Ramos (cell line): ENCODE data around the gene TNFRSF13B.

Source experiments
- in situ Hi-C: fragments of 300-500 bp; cut with MboI; formaldehyde crosslinking; loops from one replicate; pipeline ENCODE4 v1.14.3; 2022; ENCODE audit warnings: low sequenced_read_pairs; ENCODE audit not compliant: unreplicated experiment

TNFRSF13B gene

DNA sequence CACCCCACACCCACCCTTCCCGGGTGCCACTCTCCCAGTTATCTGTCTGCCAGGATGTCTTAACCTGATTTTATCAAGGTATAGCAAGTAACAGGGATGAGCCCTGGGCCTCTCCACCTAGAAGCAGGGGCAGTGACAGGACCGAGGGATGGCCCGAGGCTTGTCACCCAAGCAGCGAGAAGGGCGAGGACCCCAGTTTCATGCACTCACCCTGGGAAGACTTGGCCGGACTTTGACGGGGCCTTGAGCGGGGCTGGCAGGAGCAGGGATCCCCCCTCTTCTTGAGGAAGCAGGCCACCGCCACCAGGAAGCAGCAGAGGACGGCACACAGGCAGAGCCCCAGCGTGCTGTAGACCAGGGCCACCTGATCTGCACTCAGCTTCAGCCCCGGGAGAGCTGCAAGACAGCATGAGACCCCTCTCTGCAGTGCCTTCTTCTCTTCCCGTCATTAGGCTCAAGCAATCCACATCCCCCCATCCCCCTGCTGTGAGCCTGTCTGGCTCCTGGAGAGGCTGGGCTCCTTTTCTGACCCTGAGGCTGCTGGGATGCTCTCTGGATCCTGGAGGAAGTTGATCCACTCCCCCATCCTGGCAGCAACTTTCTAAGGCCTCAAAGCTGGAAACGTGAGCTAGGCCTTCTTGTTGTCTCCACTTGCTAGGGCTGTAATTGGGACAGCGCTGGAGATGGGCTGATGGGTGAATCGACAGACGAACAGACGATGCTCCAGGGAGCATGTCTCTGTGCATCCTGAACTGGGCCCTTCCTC lies 31.6 kb downstream of the TNFRSF13B start:
- in situ Hi-C loops: no loop called here

GRCh38 chr17:16939606-16940115 lies 32.3 kb downstream of the TNFRSF13B start:
- in situ Hi-C loops: no loop called here

- in situ Hi-C loops: no loop called here
Observed at GRCh38 chr17:16939208-16939576, 32.7 kb downstream of the TNFRSF13B start.

DNA sequence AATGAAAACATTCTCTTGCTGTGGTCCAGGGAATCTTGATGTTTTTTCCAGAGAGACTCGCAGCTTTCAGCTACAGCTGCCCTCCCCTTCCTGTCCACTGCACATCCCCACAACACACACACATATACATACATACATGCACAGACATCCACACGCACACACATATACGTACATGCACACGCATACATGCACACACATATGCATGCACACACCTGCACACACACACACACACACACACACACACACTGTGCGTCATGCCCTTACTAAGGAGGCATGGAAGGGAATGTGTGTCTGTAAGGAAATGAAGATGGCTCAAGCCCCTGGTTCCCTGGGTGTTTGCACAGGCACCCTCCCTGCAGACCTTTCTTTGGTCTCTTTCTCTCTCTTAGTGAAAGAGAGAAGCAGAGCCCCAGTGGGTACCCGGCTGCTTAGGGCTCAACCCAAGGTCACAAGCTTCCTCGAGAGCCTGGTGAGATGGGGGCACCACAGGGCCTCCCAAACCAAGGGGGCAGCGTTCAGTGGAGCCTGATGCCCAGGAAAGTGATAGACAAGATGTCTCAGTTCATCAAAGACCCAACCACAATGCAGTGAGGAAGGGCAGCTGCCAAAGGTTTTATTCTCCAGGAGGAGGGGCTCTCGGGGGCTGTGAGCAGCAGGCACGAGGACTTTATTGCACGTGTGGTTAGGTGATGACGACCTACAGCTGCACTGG lies 33.3 kb downstream of the TNFRSF13B start:
- in situ Hi-C loops: no loop called here

DNA sequence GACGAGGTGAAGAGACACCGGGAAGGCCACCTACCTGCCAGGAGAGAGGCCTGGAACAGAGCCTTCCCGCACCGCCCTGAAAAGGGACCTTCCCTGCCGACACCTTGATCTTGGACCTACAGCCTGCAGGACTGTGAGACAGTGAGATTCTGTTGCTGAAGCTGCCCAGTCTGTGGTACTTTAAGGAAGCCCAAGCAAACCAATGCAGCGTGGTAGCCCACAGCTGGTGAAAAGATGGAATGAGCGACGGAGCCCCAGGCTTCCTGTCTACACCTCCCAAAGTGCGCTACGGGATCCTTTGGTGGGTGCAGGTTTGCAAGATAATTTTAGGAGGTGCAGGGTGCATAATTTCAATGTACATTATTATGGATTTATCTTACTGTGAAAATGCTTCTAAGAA lies 33.9 kb downstream of the TNFRSF13B start:
- in situ Hi-C loops: no loop called here

DNA sequence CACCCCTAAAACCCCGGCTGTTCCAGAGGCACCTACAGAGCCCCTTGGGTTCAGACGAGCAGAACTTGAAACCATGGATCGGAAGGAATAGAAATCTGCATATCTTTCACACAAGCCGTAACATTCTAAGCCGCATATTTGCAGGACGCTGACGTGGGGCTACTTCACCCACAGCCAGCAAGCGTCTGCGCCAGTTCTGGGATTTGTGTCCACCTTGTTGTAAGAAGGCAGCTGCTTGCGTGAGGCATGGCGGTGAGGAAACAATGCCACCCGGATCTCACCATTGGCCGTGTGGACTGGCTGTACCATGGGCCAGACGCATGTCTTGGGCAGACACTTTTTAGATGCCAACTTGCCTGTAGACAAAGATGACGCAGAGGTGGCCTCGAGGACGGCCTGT lies 34.5 kb downstream of the TNFRSF13B start:
- in situ Hi-C loops: no loop called here

- in situ Hi-C loops: no loop called here
Observed at GRCh38 chr17:16936536-16937310, 35.2 kb downstream of the TNFRSF13B start.

DNA sequence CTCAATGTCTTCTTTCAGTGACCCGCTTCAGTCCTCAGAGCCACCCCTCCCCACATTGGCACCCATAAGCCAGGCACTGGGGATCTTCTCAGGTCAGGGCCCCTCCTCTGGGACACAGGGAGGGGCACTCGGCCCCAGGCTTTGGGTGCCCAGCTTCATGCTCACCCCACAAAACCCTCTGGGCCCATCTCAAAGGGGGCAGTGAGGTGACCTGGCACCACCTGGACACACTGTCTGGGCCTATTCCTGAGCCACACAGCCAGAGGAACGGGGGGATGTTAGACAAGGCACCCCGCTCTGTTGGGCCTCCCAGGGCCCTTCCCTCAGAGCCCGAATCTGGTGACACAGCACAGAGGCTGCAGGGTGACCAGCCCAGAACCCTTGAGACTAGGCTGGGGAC lies 36.1 kb downstream of the TNFRSF13B start:
- in situ Hi-C loops: no loop called here

DNA sequence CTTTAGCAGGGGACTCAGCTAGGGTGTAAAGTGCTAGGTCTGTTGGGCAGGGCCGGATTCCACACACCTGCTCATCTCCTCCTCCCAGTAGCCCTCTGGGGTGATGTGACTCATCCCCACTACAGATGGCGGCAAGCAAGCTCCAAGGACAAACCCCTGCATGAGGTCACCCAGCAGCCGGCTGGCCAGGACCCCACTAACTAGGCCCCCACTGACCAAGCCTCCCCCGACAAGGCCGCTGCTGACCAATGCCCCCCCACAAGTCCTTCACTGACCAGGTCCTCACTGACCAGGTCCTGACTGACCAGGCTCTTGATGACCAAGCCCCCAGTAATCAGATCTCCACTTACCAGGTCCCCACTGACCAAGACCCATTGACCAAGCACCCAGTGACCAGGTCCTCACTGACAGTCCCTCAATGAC lies 36.7 kb downstream of the TNFRSF13B start:
- in situ Hi-C loops: no loop called here

GRCh38 chr17:16934836-16935235 lies 37.1 kb downstream of the TNFRSF13B start:
- in situ Hi-C loops: no loop called here

DNA sequence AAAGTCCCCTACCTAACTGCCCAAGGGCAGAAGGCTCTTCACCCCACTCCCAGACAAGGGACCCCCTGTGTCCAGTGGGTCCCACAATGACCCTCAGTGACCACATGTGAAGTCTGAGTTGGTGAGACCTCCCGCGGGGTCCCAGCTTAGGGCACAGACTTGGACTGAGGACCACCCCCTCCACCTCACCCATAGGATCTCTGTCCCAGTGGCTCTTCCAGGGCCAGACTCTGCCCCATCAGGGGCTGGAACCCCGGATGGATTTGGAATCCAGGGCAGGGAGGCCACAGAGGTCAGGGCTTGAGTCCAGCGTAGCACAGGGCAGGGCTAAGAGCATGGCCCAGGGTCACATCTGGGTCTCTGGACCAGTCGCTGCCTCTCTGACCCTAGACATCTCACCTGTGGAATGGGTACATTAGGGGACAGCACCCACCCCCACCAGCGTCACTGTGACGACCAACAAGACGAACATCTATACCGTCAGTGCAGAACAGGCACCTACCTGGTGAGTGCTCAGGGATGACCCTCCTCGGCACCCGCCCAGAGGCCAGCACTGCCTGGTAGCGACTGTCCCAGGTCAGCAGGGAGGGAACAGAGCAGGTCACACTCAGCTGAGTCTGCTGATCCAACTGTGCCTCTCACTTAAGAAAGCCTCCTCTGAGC lies 37.7 kb downstream of the TNFRSF13B start:
- in situ Hi-C loops: no loop called here

DNA sequence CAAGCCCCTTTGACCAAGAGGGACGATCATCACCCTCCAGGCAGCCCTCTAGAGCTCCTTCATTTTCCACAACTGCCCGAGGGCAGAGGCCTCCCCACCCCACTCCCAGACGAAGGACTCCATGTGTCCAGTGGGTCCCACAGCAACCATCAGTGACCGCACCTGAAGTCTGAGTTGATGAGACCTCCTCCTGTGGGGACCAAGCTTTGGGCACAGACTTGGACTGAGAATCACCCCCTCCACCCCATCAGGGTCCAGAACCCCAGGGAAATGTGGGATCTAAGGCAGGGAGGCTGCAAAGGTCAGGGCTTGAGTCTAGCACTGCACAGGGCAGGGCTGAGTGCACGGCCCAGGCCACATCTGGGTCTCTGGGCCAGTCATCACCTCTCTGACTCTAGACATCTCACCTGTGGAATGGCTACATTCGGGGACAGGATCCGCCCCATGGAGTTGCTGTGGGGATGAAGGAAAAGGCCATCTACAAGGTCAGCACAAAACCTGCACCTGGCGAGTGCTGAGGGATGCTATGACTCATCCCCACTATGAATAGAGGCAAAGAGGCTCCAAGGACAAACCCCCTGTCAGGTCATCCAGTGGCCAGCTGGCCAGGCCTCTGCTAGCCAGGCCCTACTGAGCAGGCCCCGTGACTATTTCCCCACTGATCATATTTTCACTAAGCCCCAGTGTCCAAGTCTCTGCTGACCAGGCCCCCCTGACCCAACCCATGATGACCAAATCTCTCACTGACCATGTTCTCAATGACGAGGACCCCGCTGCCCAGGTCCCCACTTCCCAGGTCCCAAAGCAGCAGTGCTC lies 38.4 kb downstream of the TNFRSF13B start:
- in situ Hi-C loops: no loop called here

DNA sequence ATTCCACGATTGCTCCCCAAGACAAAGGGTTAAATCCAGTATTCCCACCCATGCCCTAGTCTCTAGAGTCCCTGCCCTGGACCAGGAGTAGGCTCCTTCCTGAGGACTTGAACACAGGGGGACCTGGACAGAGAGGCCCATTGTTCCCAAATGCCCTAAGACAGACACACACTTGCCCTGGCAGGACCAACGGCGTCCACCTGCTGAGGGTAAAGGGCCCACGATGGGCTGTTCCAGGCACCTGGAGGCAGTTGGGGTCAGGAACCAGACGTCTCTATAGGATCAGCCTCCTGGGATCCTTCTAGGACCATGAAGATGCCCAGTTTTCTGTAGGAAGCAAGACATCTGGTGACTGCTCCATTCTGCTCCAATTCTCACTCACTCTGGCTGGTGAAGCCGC lies 39.3 kb downstream of the TNFRSF13B start:
- in situ Hi-C loops: no loop called here

DNA sequence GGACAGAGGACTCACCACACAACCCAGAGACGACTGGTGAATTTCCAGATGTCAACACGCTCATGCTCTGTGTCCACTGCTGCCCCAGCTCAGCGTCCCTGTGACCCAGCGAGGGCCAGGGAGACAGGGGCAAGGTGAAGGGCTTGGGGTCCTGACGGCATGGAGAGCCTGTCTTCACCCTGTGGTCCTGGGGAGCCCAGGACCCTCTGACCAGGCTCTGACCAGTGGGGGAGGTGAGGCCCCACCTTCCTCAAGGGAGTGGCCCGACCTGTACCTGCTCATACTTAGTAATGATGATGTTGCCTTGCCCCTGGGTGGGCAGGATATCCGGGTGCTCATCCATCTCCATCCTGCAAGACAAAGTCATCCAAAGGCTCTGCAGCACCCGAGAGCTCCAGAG lies 39.8 kb downstream of the TNFRSF13B start:
- in situ Hi-C loops: no loop called here

- in situ Hi-C loops: no loop called here
Observed at GRCh38 chr17:16931318-16932060, 40.4 kb downstream of the TNFRSF13B start.

DNA sequence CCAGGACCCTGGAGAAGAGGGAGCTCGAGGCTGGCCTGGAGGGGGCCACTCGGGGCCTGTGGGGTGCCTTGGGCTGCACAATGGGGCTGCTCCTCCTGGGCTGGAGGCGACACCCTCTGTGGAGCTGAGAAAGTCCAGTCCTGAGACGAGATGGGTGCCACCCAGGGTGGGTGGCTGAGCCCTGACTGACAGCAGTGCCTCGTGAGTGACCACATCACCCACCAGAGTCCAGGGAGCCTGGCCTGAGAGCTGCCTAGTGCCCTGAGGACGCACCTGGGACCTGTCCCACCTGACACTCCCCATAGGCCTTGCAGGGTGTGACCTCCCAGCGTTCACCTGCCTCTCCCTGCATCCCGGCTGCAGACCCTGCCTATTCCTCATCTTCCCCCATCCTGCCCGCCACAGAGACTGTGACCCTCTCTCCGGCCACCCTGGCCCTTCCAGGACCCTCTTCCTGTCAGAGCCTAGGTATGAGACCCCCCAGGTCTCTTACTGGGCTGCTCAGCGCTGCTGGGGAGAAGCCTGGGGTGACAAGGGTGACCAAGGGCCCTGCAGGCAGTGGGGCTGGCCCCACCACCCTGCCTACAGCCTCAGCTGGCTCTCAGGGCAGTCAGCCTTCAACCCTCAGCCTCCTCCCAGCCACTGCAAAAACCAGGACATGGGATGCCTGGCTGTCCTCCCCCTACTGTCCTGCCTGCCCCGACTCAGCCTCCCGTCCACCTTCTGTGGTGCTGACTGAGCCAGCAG lies 41.2 kb downstream of the TNFRSF13B start:
- in situ Hi-C loops: no loop called here

DNA sequence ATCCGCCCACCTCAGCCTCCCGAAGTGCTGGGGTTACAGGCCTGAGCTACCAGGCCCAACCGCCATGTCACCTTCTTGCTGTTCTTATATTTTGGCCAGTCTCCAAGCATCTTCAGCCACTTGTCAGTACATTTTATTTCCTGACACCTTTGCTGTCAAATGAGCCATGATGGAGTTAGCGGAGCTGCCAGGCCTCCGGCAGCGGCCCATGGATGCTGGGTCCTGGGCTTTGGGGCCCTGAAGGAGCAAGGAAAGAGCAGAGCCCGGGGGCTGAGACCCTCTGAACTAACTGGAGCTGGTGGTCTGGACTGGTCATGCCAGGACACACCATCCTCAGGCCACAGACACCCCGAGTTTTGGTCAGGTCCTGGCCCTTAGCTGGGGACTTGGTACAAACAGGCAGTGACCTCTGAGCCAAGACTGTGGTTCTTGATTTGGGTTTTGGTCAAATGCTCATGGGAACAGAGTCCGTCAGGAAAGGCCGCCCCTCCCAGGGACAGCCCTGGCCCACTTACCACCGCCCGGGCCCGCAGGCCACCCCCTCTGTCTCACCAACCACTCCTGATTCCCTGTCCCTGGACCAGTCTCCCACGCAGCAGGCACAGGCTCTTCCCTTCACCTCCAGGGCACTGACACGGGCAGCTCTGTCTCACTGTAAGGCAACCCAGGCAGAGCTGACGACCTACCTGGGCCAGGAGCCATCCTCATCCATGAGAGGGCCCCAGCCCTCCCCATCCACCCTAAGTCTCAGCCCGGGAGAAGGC lies 42.0 kb downstream of the TNFRSF13B start:
- in situ Hi-C loops: no loop called here
